HepG2 (cell line): ENCODE measurements around the gene ZNRD2. TPM values are rescaled to one million over a fixed set of nuclear protein-coding genes. Genes with fewer than 3 reads are reported as not detected.

Experiments used
- AHDC1 ChIP-seq: sonication (generic); formaldehyde crosslinking; IDR thresholded peaks from 2 replicates; pipeline ENCODE4 v1.5.1; 2020; ENCODE audit warnings: mild to moderate bottlenecking, missing genetic modification reagents, borderline replicate concordance
- GTF3A ChIP-seq: sonication (generic); formaldehyde crosslinking; conservative IDR thresholded peaks from 2 replicates; pipeline ENCODE4 v1.4.0; 2020; ENCODE audit warnings: mild to moderate bottlenecking, missing genetic modification reagents
- HHEX ChIP-seq: IDR thresholded peaks from 2 replicates; pipeline ENCODE4 v1.6.1; 2016; ENCODE audit warnings: control low read depth
- IKZF4 ChIP-seq: sonication (generic); formaldehyde crosslinking; IDR thresholded peaks from 2 replicates; pipeline ENCODE4 v1.5.1; 2020; ENCODE audit warnings: borderline replicate concordance, mild to moderate bottlenecking, low read depth, missing genetic modification reagents; ENCODE audit errors: not compliant biosample characterization
- MYPOP ChIP-seq: sonication (generic); formaldehyde crosslinking; IDR thresholded peaks from 2 replicates; pipeline ENCODE4 v1.8.1; 2023; ENCODE audit warnings: mild to moderate bottlenecking, moderate library complexity, missing genetic modification reagents
- NFE2L2 ChIP-seq: fragments of 150-350 bp; IDR thresholded peaks from 2 replicates; pipeline ENCODE4 v1.6.1; 2014; ENCODE audit warnings: low read length
- PPARG ChIP-seq: conservative IDR thresholded peaks from 2 replicates; pipeline ENCODE4 v1.6.1; 2016; ENCODE audit warnings: missing biosample characterization, missing genetic modification reagents
- SETDB1 ChIP-seq: sonication (generic); formaldehyde crosslinking; IDR thresholded peaks from 2 replicates; pipeline ENCODE4 v1.5.1; 2020; ENCODE audit warnings: missing genetic modification reagents, mild to moderate bottlenecking, borderline replicate concordance
- SIN3B ChIP-seq: fragments of 150-350 bp; IDR thresholded peaks from 2 replicates; pipeline ENCODE4 v1.6.1; 2014; ENCODE audit warnings: low read length
- SPEN ChIP-seq: sonication (generic); formaldehyde crosslinking; IDR thresholded peaks from 2 replicates; pipeline ENCODE4 v1.5.1; 2020; ENCODE audit warnings: low read depth, mild to moderate bottlenecking, missing genetic modification reagents
- TRIM24 ChIP-seq: sonication (generic); formaldehyde crosslinking; IDR thresholded peaks from 2 replicates; pipeline ENCODE4 v1.8.0; 2022; ENCODE audit warnings: mild to moderate bottlenecking, missing genetic modification reagents
- ZNF24 ChIP-seq: fragments of 450-650 bp; IDR thresholded peaks from 2 replicates; pipeline ENCODE4 v1.6.1; 2017; ENCODE audit warnings: antibody characterized with exemption, mild to moderate bottlenecking
- ZNF256 ChIP-seq: sonication (generic); formaldehyde crosslinking; conservative IDR thresholded peaks from 2 replicates; pipeline ENCODE4 v1.4.0; 2020; ENCODE audit warnings: missing genetic modification reagents
- ZNF281 ChIP-seq: sonication (generic); formaldehyde crosslinking; IDR thresholded peaks from 2 replicates; pipeline ENCODE4 v1.4.0; 2020; ENCODE audit warnings: missing genetic modification reagents, borderline replicate concordance
- ZNF350 ChIP-seq: sonication (generic); formaldehyde crosslinking; IDR thresholded peaks from 2 replicates; pipeline ENCODE4 v1.4.0; 2020; ENCODE audit warnings: mild to moderate bottlenecking, low read depth, missing genetic modification reagents, borderline replicate concordance
- ZNF354B ChIP-seq: sonication (generic); formaldehyde crosslinking; IDR thresholded peaks from 2 replicates; pipeline ENCODE4 v1.8.0; 2022; ENCODE audit warnings: mild to moderate bottlenecking, missing genetic modification reagents
- ZNF562 ChIP-seq: sonication (generic); formaldehyde crosslinking; IDR thresholded peaks from 2 replicates; pipeline ENCODE4 v1.8.0; 2022; ENCODE audit warnings: missing genetic modification reagents, borderline replicate concordance
- ZNF576 ChIP-seq: sonication (generic); formaldehyde crosslinking; IDR thresholded peaks from 2 replicates; pipeline ENCODE4 v1.4.0; 2020; ENCODE audit warnings: mild to moderate bottlenecking, missing genetic modification reagents
- polyA plus RNA-seq, 8 experiments: library from polyadenylated mRNA; depleted of rRNA in 3 of 8; stranded (reverse) in 7 of 8; unstranded in 1 of 8; fragments of >200 nt; fragmentation: Illumina TruSeq in 4 of 8; extraction: Trizol in 4 of 8; gene quantifications; 2 replicates each; pipeline versions ENCODE4 v1.2.1 to v1.2.3, GENCODE V29; 2011 to 2016; ENCODE audit warnings: low read depth in 4 of 8, missing spikeins in 1 of 8, mixed read lengths in 1 of 8; ENCODE audit not compliant: insufficient read depth in 1 of 8
- total RNA-seq, 5 experiments: library from RNA; depleted of rRNA; stranded (reverse); fragments of >200 nt; fragmentation: Illumina TruSeq; extraction: Trizol; gene quantifications; 2 replicates each; pipeline ENCODE4 v1.2.3, GENCODE V29; 2016; ENCODE audit warnings: low read depth in 1 of 5

ZNRD2 gene
- total and polyA plus RNA-seq, 2 of the 13 experiments (the other 11 are each of a cell fraction or from before 2014, with no cell fraction given): 29.2 to 34.0 TPM

- TF ChIP-seq ZNF576 (no peak), SPEN (CRISPR knock-in tag) (no peak; the same call in 1 of the 2 replicates), ZNF354B (CRISPR knock-in tag) (no peak), IKZF4 (CRISPR knock-in tag) (no peak), ZNF562 (CRISPR knock-in tag) (no peak), HHEX (no peak), ZNF350 (no peak), ZNF256 (CRISPR knock-in tag) (no peak), SETDB1 (CRISPR knock-in tag) (no peak), NFE2L2 (no peak), MYPOP (CRISPR knock-in tag) (no peak), ZNF24 (no peak), ZNF281 (CRISPR knock-in tag) (peak; percentile 57; the same call in 1 of the 2 replicates), SIN3B (no peak), TRIM24 (CRISPR knock-in tag) (no peak), PPARG (CRISPR knock-in tag) (peak; percentile 37; the same call in 1 of the 2 replicates), AHDC1 (CRISPR knock-in tag) (no peak), GTF3A (CRISPR knock-in tag) (no peak)
These were observed 46.3 kb downstream of the ZNRD2 start (continued) for GRCh38 chr11:65616575-65617001.
